ENCODE results near the gene SLC16A2. TPM values are rescaled to one million over a fixed set of nuclear protein-coding genes. Genes with fewer than 3 reads are reported as not detected.
A peak's percentile ranks its signal among the peaks of the same experiment; 100 is the strongest.

SLC16A2 gene
- total RNA-seq, 1 experiment from 2014 or later: 55.2 TPM

DNA sequence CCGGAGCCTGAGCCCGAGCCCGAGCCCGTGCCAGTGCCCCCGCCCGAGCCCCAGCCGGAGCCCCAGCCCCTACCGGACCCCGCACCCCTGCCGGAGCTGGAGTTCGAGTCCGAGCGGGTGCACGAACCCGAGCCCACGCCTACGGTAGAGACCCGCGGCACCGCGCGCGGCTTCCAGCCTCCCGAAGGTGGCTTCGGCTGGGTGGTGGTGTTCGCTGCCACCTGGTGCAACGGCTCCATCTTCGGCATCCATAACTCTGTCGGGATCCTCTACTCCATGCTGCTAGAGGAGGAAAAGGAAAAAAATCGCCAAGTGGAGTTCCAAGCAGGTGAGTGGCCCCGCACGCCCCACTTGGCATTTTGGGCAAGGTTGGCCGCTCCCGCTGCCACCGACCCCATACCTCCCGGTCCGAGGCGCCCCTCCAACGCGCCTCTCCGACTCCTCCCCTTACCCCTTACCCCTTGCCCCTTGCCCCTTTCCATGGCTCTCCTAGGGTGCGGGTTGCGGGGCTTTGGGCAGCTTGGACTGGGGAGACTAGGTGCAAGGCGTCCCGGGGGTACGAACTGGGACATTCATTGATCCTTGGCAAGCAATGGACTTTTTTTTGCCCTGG, 553 bp downstream of the SLC16A2 start:
- Mint-ChIP-seq H3K27me3 (ENCODE audit: low read depth) (no peaks in the 10 kb centered on the region; the same call in none of the 2 replicates), H3K36me3 (no peaks in the 10 kb centered on the region), H3K4me3 (peak overlapping the region; percentile 80), H3K27ac (no peak overlapping the region), H3K9me3 (no peaks in the 10 kb centered on the region), H3K4me1 (peaks cover 28% of the 10 kb centered on the region)
- DNase-seq (ENCODE audit: low spot score) (no peak), ATAC-seq (no peak)
- TF ChIP-seq, protein P1, sequence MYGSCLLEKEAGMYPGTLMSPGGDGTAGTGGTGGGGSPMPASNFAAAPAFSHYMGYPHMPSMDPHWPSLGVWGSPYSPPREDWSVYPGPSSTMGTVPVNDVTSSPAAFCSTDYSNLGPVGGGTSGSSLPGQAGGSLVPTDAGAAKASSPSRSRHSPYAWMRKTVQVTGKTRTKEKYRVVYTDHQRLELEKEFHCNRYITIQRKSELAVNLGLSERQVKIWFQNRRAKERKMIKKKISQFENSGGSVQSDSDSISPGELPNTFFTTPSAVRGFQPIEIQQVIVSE (CRISPR knock-in tag; IDR thresholded peaks at IDR 0.05; ENCODE audit: borderline replicate concordance): no peak
- no peak for TF ChIP-seq TP53 (CRISPR knock-in tag; IDR thresholded peaks at IDR 0.05)
- no peak for TF ChIP-seq ATF1 (CRISPR knock-in tag; IDR thresholded peaks at IDR 0.05)
- TF ChIP-seq, protein P2, sequence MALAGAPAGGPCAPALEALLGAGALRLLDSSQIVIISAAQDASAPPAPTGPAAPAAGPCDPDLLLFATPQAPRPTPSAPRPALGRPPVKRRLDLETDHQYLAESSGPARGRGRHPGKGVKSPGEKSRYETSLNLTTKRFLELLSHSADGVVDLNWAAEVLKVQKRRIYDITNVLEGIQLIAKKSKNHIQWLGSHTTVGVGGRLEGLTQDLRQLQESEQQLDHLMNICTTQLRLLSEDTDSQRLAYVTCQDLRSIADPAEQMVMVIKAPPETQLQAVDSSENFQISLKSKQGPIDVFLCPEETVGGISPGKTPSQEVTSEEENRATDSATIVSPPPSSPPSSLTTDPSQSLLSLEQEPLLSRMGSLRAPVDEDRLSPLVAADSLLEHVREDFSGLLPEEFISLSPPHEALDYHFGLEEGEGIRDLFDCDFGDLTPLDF (CRISPR knock-in tag; IDR thresholded peaks at IDR 0.05): no peak
- no peak for TF ChIP-seq SOX15 (CRISPR knock-in tag; IDR thresholded peaks at IDR 0.05)
- TF ChIP-seq, protein P3, sequence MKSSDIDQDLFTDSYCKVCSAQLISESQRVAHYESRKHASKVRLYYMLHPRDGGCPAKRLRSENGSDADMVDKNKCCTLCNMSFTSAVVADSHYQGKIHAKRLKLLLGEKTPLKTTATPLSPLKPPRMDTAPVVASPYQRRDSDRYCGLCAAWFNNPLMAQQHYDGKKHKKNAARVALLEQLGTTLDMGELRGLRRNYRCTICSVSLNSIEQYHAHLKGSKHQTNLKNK (CRISPR knock-in tag; IDR thresholded peaks at IDR 0.05): no peak
- TF ChIP-seq, protein P4, sequence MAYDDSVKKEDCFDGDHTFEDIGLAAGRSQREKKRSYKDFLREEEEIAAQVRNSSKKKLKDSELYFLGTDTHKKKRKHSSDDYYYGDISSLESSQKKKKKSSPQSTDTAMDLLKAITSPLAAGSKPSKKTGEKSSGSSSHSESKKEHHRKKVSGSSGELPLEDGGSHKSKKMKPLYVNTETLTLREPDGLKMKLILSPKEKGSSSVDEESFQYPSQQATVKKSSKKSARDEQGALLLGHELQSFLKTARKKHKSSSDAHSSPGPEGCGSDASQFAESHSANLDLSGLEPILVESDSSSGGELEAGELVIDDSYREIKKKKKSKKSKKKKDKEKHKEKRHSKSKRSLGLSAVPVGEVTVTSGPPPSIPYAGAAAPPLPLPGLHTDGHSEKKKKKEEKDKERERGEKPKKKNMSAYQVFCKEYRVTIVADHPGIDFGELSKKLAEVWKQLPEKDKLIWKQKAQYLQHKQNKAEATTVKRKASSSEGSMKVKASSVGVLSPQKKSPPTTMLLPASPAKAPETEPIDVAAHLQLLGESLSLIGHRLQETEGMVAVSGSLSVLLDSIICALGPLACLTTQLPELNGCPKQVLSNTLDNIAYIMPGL (CRISPR knock-in tag; IDR thresholded peaks at IDR 0.05): no peak
- TF ChIP-seq NFE2L1 (CRISPR knock-in tag; IDR thresholded peaks at IDR 0.05): no peak
- TF ChIP-seq, protein P5, sequence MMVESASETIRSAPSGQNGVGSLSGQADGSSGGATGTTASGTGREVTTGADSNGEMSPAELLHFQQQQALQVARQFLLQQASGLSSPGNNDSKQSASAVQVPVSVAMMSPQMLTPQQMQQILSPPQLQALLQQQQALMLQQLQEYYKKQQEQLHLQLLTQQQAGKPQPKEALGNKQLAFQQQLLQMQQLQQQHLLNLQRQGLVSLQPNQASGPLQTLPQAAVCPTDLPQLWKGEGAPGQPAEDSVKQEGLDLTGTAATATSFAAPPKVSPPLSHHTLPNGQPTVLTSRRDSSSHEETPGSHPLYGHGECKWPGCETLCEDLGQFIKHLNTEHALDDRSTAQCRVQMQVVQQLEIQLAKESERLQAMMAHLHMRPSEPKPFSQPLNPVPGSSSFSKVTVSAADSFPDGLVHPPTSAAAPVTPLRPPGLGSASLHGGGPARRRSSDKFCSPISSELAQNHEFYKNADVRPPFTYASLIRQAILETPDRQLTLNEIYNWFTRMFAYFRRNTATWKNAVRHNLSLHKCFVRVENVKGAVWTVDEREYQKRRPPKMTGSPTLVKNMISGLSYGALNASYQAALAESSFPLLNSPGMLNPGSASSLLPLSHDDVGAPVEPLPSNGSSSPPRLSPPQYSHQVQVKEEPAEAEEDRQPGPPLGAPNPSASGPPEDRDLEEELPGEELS (CRISPR knock-in tag; IDR thresholded peaks at IDR 0.05): no peak
- TF ChIP-seq, protein P6, sequence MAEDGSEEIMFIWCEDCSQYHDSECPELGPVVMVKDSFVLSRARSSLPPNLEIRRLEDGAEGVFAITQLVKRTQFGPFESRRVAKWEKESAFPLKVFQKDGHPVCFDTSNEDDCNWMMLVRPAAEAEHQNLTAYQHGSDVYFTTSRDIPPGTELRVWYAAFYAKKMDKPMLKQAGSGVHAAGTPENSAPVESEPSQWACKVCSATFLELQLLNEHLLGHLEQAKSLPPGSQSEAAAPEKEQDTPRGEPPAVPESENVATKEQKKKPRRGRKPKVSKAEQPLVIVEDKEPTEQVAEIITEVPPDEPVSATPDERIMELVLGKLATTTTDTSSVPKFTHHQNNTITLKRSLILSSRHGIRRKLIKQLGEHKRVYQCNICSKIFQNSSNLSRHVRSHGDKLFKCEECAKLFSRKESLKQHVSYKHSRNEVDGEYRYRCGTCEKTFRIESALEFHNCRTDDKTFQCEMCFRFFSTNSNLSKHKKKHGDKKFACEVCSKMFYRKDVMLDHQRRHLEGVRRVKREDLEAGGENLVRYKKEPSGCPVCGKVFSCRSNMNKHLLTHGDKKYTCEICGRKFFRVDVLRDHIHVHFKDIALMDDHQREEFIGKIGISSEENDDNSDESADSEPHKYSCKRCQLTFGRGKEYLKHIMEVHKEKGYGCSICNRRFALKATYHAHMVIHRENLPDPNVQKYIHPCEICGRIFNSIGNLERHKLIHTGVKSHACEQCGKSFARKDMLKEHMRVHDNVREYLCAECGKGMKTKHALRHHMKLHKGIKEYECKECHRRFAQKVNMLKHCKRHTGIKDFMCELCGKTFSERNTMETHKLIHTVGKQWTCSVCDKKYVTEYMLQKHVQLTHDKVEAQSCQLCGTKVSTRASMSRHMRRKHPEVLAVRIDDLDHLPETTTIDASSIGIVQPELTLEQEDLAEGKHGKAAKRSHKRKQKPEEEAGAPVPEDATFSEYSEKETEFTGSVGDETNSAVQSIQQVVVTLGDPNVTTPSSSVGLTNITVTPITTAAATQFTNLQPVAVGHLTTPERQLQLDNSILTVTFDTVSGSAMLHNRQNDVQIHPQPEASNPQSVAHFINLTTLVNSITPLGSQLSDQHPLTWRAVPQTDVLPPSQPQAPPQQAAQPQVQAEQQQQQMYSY (CRISPR knock-in tag; IDR thresholded peaks at IDR 0.05): no peak
- TF ChIP-seq IRF2 (CRISPR knock-in tag; IDR thresholded peaks at IDR 0.05; ENCODE audit: borderline replicate concordance, low read depth): no peak
- TF ChIP-seq, protein P7, sequence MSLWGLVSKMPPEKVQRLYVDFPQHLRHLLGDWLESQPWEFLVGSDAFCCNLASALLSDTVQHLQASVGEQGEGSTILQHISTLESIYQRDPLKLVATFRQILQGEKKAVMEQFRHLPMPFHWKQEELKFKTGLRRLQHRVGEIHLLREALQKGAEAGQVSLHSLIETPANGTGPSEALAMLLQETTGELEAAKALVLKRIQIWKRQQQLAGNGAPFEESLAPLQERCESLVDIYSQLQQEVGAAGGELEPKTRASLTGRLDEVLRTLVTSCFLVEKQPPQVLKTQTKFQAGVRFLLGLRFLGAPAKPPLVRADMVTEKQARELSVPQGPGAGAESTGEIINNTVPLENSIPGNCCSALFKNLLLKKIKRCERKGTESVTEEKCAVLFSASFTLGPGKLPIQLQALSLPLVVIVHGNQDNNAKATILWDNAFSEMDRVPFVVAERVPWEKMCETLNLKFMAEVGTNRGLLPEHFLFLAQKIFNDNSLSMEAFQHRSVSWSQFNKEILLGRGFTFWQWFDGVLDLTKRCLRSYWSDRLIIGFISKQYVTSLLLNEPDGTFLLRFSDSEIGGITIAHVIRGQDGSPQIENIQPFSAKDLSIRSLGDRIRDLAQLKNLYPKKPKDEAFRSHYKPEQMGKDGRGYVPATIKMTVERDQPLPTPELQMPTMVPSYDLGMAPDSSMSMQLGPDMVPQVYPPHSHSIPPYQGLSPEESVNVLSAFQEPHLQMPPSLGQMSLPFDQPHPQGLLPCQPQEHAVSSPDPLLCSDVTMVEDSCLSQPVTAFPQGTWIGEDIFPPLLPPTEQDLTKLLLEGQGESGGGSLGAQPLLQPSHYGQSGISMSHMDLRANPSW (CRISPR knock-in tag; conservative IDR thresholded peaks at IDR 0.05; ENCODE audit: low read depth): no peak
- no peak for TF ChIP-seq ZNF423 (CRISPR knock-in tag; IDR thresholded peaks at IDR 0.05)
- TF ChIP-seq ZNF671 (CRISPR knock-in tag; IDR thresholded peaks at IDR 0.05): no peak
- TF ChIP-seq NR2C2 (CRISPR knock-in tag; IDR thresholded peaks at IDR 0.05): no peak
- TF ChIP-seq, protein P8, sequence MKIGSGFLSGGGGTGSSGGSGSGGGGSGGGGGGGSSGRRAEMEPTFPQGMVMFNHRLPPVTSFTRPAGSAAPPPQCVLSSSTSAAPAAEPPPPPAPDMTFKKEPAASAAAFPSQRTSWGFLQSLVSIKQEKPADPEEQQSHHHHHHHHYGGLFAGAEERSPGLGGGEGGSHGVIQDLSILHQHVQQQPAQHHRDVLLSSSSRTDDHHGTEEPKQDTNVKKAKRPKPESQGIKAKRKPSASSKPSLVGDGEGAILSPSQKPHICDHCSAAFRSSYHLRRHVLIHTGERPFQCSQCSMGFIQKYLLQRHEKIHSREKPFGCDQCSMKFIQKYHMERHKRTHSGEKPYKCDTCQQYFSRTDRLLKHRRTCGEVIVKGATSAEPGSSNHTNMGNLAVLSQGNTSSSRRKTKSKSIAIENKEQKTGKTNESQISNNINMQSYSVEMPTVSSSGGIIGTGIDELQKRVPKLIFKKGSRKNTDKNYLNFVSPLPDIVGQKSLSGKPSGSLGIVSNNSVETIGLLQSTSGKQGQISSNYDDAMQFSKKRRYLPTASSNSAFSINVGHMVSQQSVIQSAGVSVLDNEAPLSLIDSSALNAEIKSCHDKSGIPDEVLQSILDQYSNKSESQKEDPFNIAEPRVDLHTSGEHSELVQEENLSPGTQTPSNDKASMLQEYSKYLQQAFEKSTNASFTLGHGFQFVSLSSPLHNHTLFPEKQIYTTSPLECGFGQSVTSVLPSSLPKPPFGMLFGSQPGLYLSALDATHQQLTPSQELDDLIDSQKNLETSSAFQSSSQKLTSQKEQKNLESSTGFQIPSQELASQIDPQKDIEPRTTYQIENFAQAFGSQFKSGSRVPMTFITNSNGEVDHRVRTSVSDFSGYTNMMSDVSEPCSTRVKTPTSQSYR (CRISPR knock-in tag; IDR thresholded peaks at IDR 0.05): no peak
- no peak for TF ChIP-seq CREM (CRISPR knock-in tag; IDR thresholded peaks at IDR 0.05)
- TF ChIP-seq, protein P9, sequence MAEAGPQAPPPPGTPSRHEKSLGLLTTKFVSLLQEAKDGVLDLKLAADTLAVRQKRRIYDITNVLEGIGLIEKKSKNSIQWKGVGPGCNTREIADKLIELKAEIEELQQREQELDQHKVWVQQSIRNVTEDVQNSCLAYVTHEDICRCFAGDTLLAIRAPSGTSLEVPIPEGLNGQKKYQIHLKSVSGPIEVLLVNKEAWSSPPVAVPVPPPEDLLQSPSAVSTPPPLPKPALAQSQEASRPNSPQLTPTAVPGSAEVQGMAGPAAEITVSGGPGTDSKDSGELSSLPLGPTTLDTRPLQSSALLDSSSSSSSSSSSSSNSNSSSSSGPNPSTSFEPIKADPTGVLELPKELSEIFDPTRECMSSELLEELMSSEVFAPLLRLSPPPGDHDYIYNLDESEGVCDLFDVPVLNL (CRISPR knock-in tag; IDR thresholded peaks at IDR 0.05; ENCODE audit: borderline replicate concordance, low read depth): no peak
- TF ChIP-seq ZNF396 (CRISPR knock-in tag; IDR thresholded peaks at IDR 0.05; ENCODE audit: borderline replicate concordance): no peak
- ChIA-PET POLR2A (interaction anchor here (0.6 to 1.8 kb wide), 4 partner anchors 10 to 129 kb away, joined by 3 to 9 read pairs (median 5); no protein-coding TSS in a partner anchor), CTCF (interaction anchor here (0.9 to 3.1 kb wide), 4 partner anchors 10 to 113 kb away, joined by 6 to 17 read pairs (median 8); no protein-coding TSS in a partner anchor)
